Measurements from ENCODE around the gene INS. TPM values are rescaled to one million over a fixed set of nuclear protein-coding genes. Genes with fewer than 3 reads are reported as not detected.

Gene INS
- total and polyA plus RNA-seq, 2 of the 8 experiments (the other 6 are each of a cell fraction or from before 2014, with no cell fraction given): not detected

DNA sequence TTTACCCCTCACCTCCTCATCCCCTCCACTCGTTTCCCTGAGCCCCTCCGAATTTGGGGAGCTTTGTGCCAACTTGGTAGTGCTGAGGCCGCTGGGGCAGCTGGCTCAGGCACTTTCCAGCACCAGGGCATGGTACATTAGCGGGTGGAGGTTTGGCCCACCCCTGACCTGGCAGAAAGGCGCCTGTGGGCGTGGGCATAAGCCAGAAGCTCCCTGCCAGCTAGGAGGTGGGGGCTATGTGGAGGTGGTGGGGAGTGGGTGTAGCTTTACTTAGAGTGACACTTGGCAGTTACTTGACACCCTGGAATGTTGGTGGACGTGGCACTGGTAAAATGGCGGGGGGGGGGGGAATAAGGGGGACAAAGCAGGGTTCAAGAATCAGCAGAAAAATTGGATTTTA is 11.5 kb downstream of the INS start (continued):
- TF ChIP-seq, protein P1, sequence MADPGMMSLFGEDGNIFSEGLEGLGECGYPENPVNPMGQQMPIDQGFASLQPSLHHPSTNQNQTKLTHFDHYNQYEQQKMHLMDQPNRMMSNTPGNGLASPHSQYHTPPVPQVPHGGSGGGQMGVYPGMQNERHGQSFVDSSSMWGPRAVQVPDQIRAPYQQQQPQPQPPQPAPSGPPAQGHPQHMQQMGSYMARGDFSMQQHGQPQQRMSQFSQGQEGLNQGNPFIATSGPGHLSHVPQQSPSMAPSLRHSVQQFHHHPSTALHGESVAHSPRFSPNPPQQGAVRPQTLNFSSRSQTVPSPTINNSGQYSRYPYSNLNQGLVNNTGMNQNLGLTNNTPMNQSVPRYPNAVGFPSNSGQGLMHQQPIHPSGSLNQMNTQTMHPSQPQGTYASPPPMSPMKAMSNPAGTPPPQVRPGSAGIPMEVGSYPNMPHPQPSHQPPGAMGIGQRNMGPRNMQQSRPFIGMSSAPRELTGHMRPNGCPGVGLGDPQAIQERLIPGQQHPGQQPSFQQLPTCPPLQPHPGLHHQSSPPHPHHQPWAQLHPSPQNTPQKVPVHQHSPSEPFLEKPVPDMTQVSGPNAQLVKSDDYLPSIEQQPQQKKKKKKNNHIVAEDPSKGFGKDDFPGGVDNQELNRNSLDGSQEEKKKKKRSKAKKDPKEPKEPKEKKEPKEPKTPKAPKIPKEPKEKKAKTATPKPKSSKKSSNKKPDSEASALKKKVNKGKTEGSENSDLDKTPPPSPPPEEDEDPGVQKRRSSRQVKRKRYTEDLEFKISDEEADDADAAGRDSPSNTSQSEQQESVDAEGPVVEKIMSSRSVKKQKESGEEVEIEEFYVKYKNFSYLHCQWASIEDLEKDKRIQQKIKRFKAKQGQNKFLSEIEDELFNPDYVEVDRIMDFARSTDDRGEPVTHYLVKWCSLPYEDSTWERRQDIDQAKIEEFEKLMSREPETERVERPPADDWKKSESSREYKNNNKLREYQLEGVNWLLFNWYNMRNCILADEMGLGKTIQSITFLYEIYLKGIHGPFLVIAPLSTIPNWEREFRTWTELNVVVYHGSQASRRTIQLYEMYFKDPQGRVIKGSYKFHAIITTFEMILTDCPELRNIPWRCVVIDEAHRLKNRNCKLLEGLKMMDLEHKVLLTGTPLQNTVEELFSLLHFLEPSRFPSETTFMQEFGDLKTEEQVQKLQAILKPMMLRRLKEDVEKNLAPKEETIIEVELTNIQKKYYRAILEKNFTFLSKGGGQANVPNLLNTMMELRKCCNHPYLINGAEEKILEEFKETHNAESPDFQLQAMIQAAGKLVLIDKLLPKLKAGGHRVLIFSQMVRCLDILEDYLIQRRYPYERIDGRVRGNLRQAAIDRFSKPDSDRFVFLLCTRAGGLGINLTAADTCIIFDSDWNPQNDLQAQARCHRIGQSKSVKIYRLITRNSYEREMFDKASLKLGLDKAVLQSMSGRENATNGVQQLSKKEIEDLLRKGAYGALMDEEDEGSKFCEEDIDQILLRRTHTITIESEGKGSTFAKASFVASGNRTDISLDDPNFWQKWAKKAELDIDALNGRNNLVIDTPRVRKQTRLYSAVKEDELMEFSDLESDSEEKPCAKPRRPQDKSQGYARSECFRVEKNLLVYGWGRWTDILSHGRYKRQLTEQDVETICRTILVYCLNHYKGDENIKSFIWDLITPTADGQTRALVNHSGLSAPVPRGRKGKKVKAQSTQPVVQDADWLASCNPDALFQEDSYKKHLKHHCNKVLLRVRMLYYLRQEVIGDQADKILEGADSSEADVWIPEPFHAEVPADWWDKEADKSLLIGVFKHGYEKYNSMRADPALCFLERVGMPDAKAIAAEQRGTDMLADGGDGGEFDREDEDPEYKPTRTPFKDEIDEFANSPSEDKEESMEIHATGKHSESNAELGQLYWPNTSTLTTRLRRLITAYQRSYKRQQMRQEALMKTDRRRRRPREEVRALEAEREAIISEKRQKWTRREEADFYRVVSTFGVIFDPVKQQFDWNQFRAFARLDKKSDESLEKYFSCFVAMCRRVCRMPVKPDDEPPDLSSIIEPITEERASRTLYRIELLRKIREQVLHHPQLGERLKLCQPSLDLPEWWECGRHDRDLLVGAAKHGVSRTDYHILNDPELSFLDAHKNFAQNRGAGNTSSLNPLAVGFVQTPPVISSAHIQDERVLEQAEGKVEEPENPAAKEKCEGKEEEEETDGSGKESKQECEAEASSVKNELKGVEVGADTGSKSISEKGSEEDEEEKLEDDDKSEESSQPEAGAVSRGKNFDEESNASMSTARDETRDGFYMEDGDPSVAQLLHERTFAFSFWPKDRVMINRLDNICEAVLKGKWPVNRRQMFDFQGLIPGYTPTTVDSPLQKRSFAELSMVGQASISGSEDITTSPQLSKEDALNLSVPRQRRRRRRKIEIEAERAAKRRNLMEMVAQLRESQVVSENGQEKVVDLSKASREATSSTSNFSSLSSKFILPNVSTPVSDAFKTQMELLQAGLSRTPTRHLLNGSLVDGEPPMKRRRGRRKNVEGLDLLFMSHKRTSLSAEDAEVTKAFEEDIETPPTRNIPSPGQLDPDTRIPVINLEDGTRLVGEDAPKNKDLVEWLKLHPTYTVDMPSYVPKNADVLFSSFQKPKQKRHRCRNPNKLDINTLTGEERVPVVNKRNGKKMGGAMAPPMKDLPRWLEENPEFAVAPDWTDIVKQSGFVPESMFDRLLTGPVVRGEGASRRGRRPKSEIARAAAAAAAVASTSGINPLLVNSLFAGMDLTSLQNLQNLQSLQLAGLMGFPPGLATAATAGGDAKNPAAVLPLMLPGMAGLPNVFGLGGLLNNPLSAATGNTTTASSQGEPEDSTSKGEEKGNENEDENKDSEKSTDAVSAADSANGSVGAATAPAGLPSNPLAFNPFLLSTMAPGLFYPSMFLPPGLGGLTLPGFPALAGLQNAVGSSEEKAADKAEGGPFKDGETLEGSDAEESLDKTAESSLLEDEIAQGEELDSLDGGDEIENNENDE (IDR thresholded peaks at IDR 0.05; ENCODE audit: insufficient replicate concordance, low read length): no peak
- TF ChIP-seq, protein P2, sequence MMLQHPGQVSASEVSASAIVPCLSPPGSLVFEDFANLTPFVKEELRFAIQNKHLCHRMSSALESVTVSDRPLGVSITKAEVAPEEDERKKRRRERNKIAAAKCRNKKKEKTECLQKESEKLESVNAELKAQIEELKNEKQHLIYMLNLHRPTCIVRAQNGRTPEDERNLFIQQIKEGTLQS (IDR thresholded peaks at IDR 0.05; ENCODE audit: insufficient read depth, low read depth, low read length): no peak

All from H1 (cell line).